HK-2 (cell line): Measurements from ENCODE around the gene HAUS7.

Source experiments
- DNase-seq: peaks from one replicate; pipeline ENCODE4 v3.0.0-alpha.2; 2018; ENCODE audit not compliant: unreplicated experiment

The HAUS7 gene

GRCh38 chrX:153456161-153456560 is 14.2 kb downstream of the HAUS7 start:
- no peak for DNase-seq

- DNase-seq: no peak
Measured at GRCh38 chrX:153455571-153455970, 14.8 kb downstream of the HAUS7 start.

GRCh38 chrX:153454901-153455550 is 15.3 kb downstream of the HAUS7 start:
- DNase-seq: no peak

- no peak for DNase-seq
Measured at GRCh38 chrX:153450949-153451277, 19.5 kb downstream of the HAUS7 start.

GRCh38 chrX:153450114-153450948 is 20.0 kb downstream of the HAUS7 start:
- no peak for DNase-seq

GRCh38 chrX:153449368-153450113 is 20.8 kb downstream of the HAUS7 start:
- DNase-seq: no peak

GRCh38 chrX:153448556-153449367 is 21.6 kb downstream of the HAUS7 start:
- no peak for DNase-seq

GRCh38 chrX:153447581-153447960 is 22.8 kb downstream of the HAUS7 start:
- no peak for DNase-seq

- DNase-seq: no peak
Measured at GRCh38 chrX:153446950-153447580, 23.3 kb downstream of the HAUS7 start.

- DNase-seq: no peak
Measured at GRCh38 chrX:153446636-153446936, 23.8 kb downstream of the HAUS7 start.

GRCh38 chrX:153445856-153446635 is 24.3 kb downstream of the HAUS7 start, which contains the start of gene TREX2:
TREX2 (minus strand) TSS chrX:153446056; CDS start chrX:153445430, 626 bp downstream.
- no peak for DNase-seq

- DNase-seq: no peak
Measured at GRCh38 chrX:153445106-153445855, 25.1 kb downstream of the HAUS7 start.

GRCh38 chrX:153444333-153445011 is 25.9 kb downstream of the HAUS7 start:
- DNase-seq: no peak

GRCh38 chrX:153443476-153444332 is 26.7 kb downstream of the HAUS7 start:
- no peak for DNase-seq

GRCh38 chrX:153442463-153442862 is 27.9 kb downstream of the HAUS7 start:
- no peak for DNase-seq

- no peak for DNase-seq
Measured at GRCh38 chrX:153441981-153442380, 28.4 kb downstream of the HAUS7 start.

GRCh38 chrX:153441296-153441695 is 29.1 kb downstream of the HAUS7 start:
- no peak for DNase-seq

GRCh38 chrX:153440556-153441135 is 29.7 kb downstream of the HAUS7 start:
- DNase-seq: no peak
